Kidney tubule cell (primary cell): ENCODE results near the gene UEVLD.

Experiments
- DNase-seq: peaks from one replicate; pipeline ENCODE4 v3.0.0-alpha.2; 2018; ENCODE audit warnings: low spot score

UEVLD gene

GRCh38 chr11:18581825-18582224, 6.7 kb downstream of the UEVLD start:
- no peak for DNase-seq

GRCh38 chr11:18580113-18580766, 8.3 kb downstream of the UEVLD start:
- no peak for DNase-seq

GRCh38 chr11:18578975-18579598, 9.4 kb downstream of the UEVLD start:
- peak; percentile 59 for DNase-seq

- DNase-seq: no peak
Measured at GRCh38 chr11:18575361-18575760, 13.2 kb downstream of the UEVLD start.

- DNase-seq: no peak
Measured at GRCh38 chr11:18567081-18567480, 21.5 kb downstream of the UEVLD start.

- no peak for DNase-seq
Measured at GRCh38 chr11:18566406-18566805, 22.1 kb downstream of the UEVLD start.

- DNase-seq: no peak
Measured at GRCh38 chr11:18564149-18564548, 24.4 kb downstream of the UEVLD start.

- DNase-seq: peak; percentile 6
Measured at GRCh38 chr11:18563090-18563730, 25.3 kb downstream of the UEVLD start.

- DNase-seq: no peak
Measured at GRCh38 chr11:18548001-18548400, 40.5 kb downstream of the UEVLD start.

- peak; percentile 37 for DNase-seq
Measured at GRCh38 chr11:18540207-18541009, 48.1 kb downstream of the UEVLD start.

GRCh38 chr11:18536209-18536608, 52.3 kb downstream of the UEVLD start:
- DNase-seq: no peak

GRCh38 chr11:18534245-18534644, 54.3 kb downstream of the UEVLD start:
- no peak for DNase-seq

GRCh38 chr11:18533365-18533764, 55.2 kb downstream of the UEVLD start:
- DNase-seq: no peak

- peak; percentile 78 for DNase-seq
Measured at GRCh38 chr11:18527512-18527911, 61.0 kb downstream of the UEVLD start.

- DNase-seq: peak; percentile 94
Measured at GRCh38 chr11:18526521-18527296, 61.8 kb downstream of the UEVLD start, which contains the start of gene TSG101. TSG101 (minus strand) TSS chr11:18526942; CDS start chr11:18526816, 126 bp downstream.

- DNase-seq: no peak
Measured at GRCh38 chr11:18526130-18526520, 62.4 kb downstream of the UEVLD start.

- no peak for DNase-seq
Measured at GRCh38 chr11:18524248-18524647, 64.3 kb downstream of the UEVLD start.

- no peak for DNase-seq
Measured at GRCh38 chr11:18523084-18523483, 65.5 kb downstream of the UEVLD start.

- no peak for DNase-seq
Measured at GRCh38 chr11:18522388-18522787, 66.1 kb downstream of the UEVLD start.

GRCh38 chr11:18521122-18521521, 67.4 kb downstream of the UEVLD start:
- DNase-seq: no peak

GRCh38 chr11:18502352-18502751, 86.2 kb downstream of the UEVLD start:
- no peak for DNase-seq

GRCh38 chr11:18501629-18502028, 86.9 kb downstream of the UEVLD start:
- DNase-seq: no peak
